ENCODE results near the gene MGAT4B. TPM values are rescaled to one million over a fixed set of nuclear protein-coding genes. Genes with fewer than 3 reads are reported as not detected.
A peak's percentile ranks its signal among the peaks of the same experiment; 100 is the strongest.

MGAT4B gene
- total and polyA plus RNA-seq, 2 of the 13 experiments (the other 11 are each of a cell fraction or from before 2014, with no cell fraction given) = 93.5 to 130 TPM

- no peak for TF ChIP-seq ZMAT5 (CRISPR knock-in tag; IDR thresholded peaks at IDR 0.05; ENCODE audit: borderline replicate concordance, low read depth)
- 0 out of 2 replicates have a peak, but pooled peaks have one; percentile 26 for TF ChIP-seq ZGPAT (CRISPR knock-in tag; IDR thresholded peaks at IDR 0.05)
- TF ChIP-seq DNMT3B (CRISPR knock-in tag; conservative IDR thresholded peaks at IDR 0.05) = no peak
- no peak for TF ChIP-seq PTBP1 (IDR thresholded peaks at IDR 0.05; ENCODE audit: low read depth, low read length, poor library complexity, severe bottlenecking)
- TF ChIP-seq NONO (IDR thresholded peaks at IDR 0.05) = no peak
- no peak for TF ChIP-seq NONO (CRISPR knock-in tag; conservative IDR thresholded peaks at IDR 0.05)
These were observed 43.9 kb downstream of the MGAT4B start (continued) for GRCh38 chr5:179762781-179763176.

- peak overlapping the region in 1 of 3 experiments; percentile 25; a peak in 2 of 6 replicates for H3K4me3 ChIP-seq (replicated peaks in 1 of 3; ENCODE audit: insufficient read depth in 1 of 3, low read depth in 2 of 3, low read length in 3 of 3)
- H4K20me1 ChIP-seq (ENCODE audit: insufficient read depth, low read length) = peaks cover 34% of the 10 kb centered on the region
- ATAC-seq (peak; percentile 78), DNase-seq (ENCODE audit: low spot score) (peak; percentile 9), FAIRE-seq (no peak)
- H3K9me3 ChIP-seq (ENCODE audit: low read length) = no peaks in the 10 kb centered on the region
- H2AFZ ChIP-seq (ENCODE audit: low read length) = no peak overlapping the region
- in situ Hi-C loops (cut with HindIII; ENCODE audit: extremely low pct_ligation_motif_present, low pct_unique_long_range_greater_than_20kb) = loop anchor here (25.0 kb wide), 1 partner anchor 325 kb away; no protein-coding TSS in a partner anchor
- ChIA-PET POLR2A (interaction anchor here (1.0 to 2.6 kb wide), 6 partner anchors 8 to 139 kb away, joined by 3 to 11 read pairs (median 6); partner anchors contain the start of genes HNRNPH1 and MAML1), CTCF (ENCODE audit: low intra/inter-chr PET ratio, low total read pairs) (interaction anchor here (1.9 kb wide), 1 partner anchor 34 kb away, joined by 11 read pairs; no protein-coding TSS in a partner anchor)
- peaks cover 15 to 31% of the 10 kb centered on the region in 2 experiments for H3K36me3 ChIP-seq (replicated peaks in 1 of 2; ENCODE audit: control insufficient read depth in 1 of 2, insufficient read depth in 2 of 2, low read length in 2 of 2)
- no peaks in the 10 kb centered on the region for H3K27me3 ChIP-seq (ENCODE audit: control insufficient read depth in 1 of 2, insufficient read depth in 2 of 2, low read length in 2 of 2)
- intact Hi-C loops (cut with micrococcal nuclease; ENCODE audit: unreplicated experiment) = loop anchor here (2.0 to 10.0 kb wide), 2 partner anchors 35 to 143 kb away; partner anchors contain the start of gene TBC1D9B
- H3K4me2 ChIP-seq (ENCODE audit: low read depth, low read length) = peak overlapping the region; percentile 39
- peak overlapping the region; percentile 36 for H3K27ac ChIP-seq (ENCODE audit: extremely low read length, insufficient read depth, low read length)
- peaks cover 68% of the 10 kb centered on the region for H3K79me2 ChIP-seq (ENCODE audit: insufficient read depth, low read length)
- WGBS (ENCODE audit: low lambda C conversion rate) = 43% methylated on average over 4 of the region's 10 CpGs
- H3K9ac ChIP-seq (ENCODE audit: insufficient read depth, low read depth, low read length) = 0 out of 2 replicates have a peak overlapping the region, but pooled peaks have one; percentile 1
- no TSS peak for BruUV-seq (replicated peaks)
- peaks cover 29% of the 10 kb centered on the region for H3K4me1 ChIP-seq (ENCODE audit: insufficient read depth, low read length)
- TF ChIP-seq IRF1 (CRISPR knock-in tag; IDR thresholded peaks at IDR 0.05; ENCODE audit: low read depth) = no peak
- no peak for TF ChIP-seq TOPORS (CRISPR knock-in tag; IDR thresholded peaks at IDR 0.05)
- no peak for TF ChIP-seq MEIS2 (CRISPR knock-in tag; IDR thresholded peaks at IDR 0.05)
- TF ChIP-seq ZNF639 (CRISPR knock-in tag; conservative IDR thresholded peaks at IDR 0.05) = no peak
- TF ChIP-seq SOX6 (IDR thresholded peaks at IDR 0.05) = no peak
- TF ChIP-seq SOX6 (CRISPR knock-in tag; IDR thresholded peaks at IDR 0.05) = 0 out of 2 replicates have a peak, but pooled peaks have one; percentile 1
- TF ChIP-seq HOXA3 (CRISPR knock-in tag; IDR thresholded peaks at IDR 0.05) = no peak
- TF ChIP-seq ZNF431 (CRISPR knock-in tag; IDR thresholded peaks at IDR 0.05; ENCODE audit: borderline replicate concordance, low read depth) = no peak
- TF ChIP-seq ZNF12 (CRISPR knock-in tag; IDR thresholded peaks at IDR 0.05) = no peak
- TF ChIP-seq E2F1 (CRISPR knock-in tag; IDR thresholded peaks at IDR 0.05) = no peak
These were observed 44.4 kb downstream of the MGAT4B start for GRCh38 chr5:179762079-179762780.

Measured in HepG2 (cell line).